ENCODE data around the gene SYCN. TPM values are rescaled to one million over a fixed set of nuclear protein-coding genes. Genes with fewer than 3 reads are reported as not detected.
"Not testable (repeated sequence)": the region's sequence is repeated elsewhere in the genome, so short reads cannot be mapped to it uniquely, and the experiment has no call there.

SYCN gene
- total RNA-seq, 3 donors from 2014 or later = not detected

DNA sequence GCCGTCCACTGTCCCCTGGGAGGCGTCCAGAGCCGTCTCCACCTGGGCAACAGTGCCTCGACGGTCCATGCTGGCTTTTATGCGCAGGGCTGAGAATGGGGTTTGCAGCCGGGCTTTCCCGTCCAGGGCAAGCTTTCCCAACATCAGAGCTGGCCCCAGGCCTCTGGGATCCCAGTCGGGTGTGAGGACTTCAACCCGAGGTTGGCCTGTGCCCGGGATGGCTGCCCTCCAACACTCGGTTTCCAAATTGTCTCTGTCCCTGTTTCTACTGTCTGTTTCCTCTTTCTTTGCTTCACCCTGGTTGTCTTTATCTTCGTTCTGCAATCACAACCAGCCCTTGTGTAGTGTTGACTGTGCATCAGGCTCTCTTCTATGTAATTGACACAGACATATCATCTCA is 44.7 kb upstream of the SYCN start, which contains the start of gene IFNL4:
TSS of gene IFNL4 (minus strand) at position 51 of the 400 bp plus-strand sequence.
- TF ChIP-seq, protein P1, sequence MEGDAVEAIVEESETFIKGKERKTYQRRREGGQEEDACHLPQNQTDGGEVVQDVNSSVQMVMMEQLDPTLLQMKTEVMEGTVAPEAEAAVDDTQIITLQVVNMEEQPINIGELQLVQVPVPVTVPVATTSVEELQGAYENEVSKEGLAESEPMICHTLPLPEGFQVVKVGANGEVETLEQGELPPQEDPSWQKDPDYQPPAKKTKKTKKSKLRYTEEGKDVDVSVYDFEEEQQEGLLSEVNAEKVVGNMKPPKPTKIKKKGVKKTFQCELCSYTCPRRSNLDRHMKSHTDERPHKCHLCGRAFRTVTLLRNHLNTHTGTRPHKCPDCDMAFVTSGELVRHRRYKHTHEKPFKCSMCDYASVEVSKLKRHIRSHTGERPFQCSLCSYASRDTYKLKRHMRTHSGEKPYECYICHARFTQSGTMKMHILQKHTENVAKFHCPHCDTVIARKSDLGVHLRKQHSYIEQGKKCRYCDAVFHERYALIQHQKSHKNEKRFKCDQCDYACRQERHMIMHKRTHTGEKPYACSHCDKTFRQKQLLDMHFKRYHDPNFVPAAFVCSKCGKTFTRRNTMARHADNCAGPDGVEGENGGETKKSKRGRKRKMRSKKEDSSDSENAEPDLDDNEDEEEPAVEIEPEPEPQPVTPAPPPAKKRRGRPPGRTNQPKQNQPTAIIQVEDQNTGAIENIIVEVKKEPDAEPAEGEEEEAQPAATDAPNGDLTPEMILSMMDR (IDR thresholded peaks at IDR 0.05) = no peak
- Histone ChIP-seq H3K4me3 (no peak within 1 kb of the TSS), H3K9me3 (no peaks in the 10 kb centered on the region), H3K36me3 (ENCODE audit: low read depth) (no peaks in the 10 kb centered on the region), H3K4me1 (ENCODE audit: low read depth) (no peaks in the 10 kb centered on the region)
- no peak for DNase-seq
- ATAC-seq = no peak
- intact Hi-C loops (cut with DNase I, micrococcal nuclease) = no loop called here

DNA sequence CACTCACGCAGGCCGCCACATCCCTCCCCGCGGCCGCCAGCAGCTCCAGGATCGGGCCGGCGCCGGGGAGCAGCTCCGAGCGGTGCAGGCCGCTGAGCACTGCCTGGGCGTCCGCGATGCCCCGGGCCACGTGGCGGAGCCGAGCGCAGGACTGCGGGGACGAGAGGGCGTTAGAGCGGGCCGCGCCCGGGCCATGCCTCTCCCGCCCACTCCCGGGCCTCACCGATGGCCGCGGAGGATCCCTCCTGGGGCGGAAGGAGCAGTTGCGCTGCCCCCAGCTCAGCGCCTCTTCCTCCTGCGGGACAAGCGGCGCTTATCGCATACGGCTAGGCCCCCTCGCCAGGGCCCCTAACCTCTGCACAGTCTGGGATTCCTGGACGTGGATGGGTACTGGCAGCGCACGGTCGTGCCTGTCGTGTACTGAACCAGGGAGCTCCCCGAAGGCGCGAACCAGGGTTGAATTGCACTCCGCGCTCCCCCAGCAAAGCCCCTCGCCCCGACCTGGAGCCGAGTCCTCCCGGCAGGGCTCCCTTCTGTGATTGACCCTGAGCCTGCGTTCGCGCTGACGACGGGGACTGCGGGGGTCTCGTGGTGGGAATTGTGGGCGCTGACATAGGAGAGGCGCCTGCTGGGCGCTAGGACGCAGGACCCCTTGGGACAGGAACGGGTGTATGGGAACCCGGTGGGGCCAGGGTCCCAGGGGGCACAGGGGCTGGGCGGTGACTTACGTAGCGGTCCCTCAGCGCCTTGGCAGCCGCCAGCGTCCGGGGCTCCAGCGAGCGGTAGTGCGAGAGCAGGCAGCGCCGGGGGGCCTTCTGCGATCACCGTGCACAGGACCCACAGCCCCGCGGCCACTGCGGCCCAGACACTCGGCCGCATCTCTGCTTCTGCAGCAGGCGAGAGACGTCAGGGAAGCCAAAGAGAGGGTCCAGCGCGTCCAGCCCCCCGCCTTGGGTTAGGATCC is 43.9 kb upstream of the SYCN start:
- TF ChIP-seq, protein P1 (IDR thresholded peaks at IDR 0.05) = no peak
- Histone ChIP-seq H3K9me3 (no peaks in the 10 kb centered on the region), H3K36me3 (ENCODE audit: low read depth) (no peaks in the 10 kb centered on the region), H3K4me3 (no peak overlapping the region), H3K4me1 (ENCODE audit: low read depth) (no peaks in the 10 kb centered on the region)
- intact Hi-C loops (cut with DNase I, micrococcal nuclease) = no loop called here
- ATAC-seq = peak; percentile 61
- no peak for DNase-seq

DNA sequence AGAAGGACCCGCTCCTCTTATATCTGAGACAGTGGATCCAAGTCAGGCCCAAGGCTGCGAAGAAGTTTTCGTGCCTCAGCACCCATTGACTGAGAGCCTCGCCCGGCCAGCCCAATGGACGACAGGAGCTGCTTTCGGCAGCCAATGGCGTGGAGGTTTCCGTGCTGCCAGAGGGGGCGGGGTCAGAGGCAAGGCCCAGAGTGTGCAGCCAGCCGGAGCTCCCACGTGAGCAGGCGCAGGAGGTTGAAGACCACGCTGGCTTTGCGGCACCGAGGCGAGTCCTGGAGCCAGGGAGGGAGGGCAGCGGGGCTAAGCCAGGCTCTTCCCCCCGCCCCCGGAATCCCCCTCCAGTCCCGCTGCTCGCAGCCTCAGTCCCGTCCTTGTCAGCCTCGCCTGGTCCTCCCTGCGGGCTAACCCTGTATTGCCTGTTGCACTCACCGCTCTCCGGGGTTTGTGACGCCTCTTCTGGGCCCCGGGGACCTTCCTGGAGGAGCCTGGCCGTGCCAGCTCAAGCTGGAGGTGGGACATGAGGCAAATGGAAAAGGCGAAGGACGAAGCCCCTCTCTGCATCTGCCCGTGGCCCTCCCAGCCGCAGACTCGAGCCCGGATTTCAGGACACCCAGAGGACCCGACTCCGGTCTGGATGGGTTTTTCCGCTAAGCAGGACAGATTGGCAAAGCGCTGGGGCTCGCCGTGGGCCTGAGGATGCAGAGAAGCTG is 43.0 kb upstream of the SYCN start:
- H3K4me1 ChIP-seq (ENCODE audit: low read depth) = no peaks in the 10 kb centered on the region
- ATAC-seq (peak; percentile 46), DNase-seq (peak; percentile 17 to 50 (median 29))
- TF ChIP-seq, protein P1 (IDR thresholded peaks at IDR 0.05) = no peak
- H3K4me3 ChIP-seq = no peak overlapping the region
- intact Hi-C loops (cut with DNase I, micrococcal nuclease) = no loop called here
- H3K36me3 ChIP-seq (ENCODE audit: low read depth) = no peaks in the 10 kb centered on the region
- H3K9me3 ChIP-seq = no peaks in the 10 kb centered on the region

DNA sequence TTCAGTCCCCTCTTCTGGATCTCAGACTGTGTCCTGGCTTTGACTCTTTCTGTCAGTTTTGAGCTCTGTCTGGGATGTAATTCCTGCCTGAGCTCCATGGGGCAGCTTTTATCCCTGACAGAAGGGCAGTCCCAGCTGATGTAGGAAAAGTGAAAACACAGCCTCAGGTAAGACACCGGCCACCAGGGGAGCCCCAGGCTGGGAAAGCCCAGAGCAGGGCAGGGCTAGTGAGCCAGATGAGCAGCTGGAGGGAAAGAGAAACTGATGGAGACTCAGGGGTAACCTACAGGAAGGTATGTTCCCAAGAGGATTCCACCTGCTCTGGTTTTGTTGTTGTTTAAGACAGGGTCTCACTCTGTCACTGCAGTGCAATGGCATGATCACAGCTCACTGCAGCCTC is 41.1 kb upstream of the SYCN start:
- H3K9me3 ChIP-seq; H3K4me3 ChIP-seq; DNase-seq; H3K4me1 ChIP-seq (ENCODE audit: low read depth); H3K36me3 ChIP-seq (ENCODE audit: low read depth); intact Hi-C loops (cut with DNase I, micrococcal nuclease): not testable (repeated sequence)
- peak; percentile 67 for ATAC-seq

DNA sequence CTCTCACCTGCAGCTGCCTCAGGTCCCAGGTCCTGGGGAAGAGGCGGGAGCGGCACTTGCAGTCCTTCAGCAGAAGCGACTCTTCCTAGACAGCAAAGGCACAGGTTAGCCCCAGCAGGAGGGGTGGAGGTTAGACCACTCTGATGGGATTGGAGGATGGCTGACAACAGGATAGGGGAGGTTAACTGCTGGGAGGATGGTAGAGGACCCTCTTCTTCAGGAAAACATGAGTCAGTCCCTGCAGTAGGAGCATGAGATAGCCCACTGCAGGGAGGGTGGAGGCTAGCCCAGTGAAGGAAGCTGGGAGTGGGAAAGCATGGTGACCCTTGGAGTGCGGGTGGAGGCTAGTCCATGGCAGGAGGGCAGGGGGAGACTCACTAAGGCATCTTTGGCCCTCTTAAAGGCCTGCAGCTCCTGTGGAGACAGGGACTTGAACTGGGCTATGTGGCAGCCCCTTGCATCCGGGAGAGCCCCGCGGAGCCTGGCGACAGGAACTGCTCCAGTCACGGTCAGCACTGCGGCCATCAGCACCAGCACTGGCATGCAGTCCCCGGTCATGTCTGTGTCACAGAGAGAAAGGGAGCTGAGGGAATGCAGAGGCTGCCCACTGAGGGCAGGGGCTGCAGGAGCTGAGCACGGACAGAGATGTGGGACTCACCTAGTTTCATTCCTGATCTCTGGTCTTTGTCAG is 40.5 kb upstream of the SYCN start, which contains the start of gene IFNL3:
TSS of gene IFNL3 (minus strand) at position 597 of the 691 bp plus-strand sequence. CDS start at position 558, 39 bp downstream.
- H3K36me3 ChIP-seq (ENCODE audit: low read depth); ATAC-seq; H3K4me3 ChIP-seq; H3K4me1 ChIP-seq (ENCODE audit: low read depth); DNase-seq; H3K9me3 ChIP-seq; intact Hi-C loops (cut with DNase I, micrococcal nuclease): not testable (repeated sequence)

DNA sequence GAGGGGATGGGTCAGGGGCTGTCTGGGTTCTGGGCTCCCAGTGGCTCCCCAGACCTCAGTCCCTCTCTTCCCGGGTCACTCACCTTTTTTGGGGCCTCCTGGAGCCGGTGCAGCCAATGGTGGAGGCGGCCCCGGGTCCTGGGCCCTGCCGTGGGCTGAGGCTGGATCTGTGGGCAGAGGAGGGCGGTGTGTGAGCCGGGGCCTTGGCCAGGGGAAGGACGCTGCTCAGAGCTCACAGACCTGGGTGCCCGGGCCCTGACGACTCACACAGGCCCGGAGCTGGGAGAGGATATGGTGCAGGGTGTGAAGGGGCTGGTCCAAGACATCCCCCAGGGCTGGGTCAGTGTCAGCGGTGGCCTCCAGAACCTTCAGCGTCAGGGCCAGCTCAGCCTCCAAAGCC is 39.7 kb upstream of the SYCN start:
- H3K4me3 ChIP-seq; ATAC-seq; H3K4me1 ChIP-seq (ENCODE audit: low read depth); H3K36me3 ChIP-seq (ENCODE audit: low read depth); intact Hi-C loops (cut with DNase I, micrococcal nuclease); DNase-seq; H3K9me3 ChIP-seq: not testable (repeated sequence)

Data from mucosa of descending colon (tissue), 3 donors.